Tibial nerve (tissue), 4 donors: ENCODE measurements around the gene ARHGAP15. TPM values are rescaled to one million over a fixed set of nuclear protein-coding genes. Genes with fewer than 3 reads are reported as not detected.
A peak's percentile ranks its signal among the peaks of the same experiment; 100 is the strongest.

ENCODE experiments used
- DNase-seq, 2 donors: peaks; one replicate each; pipeline ENCODE4 v3.0.0-alpha.2; 2019; ENCODE audit warnings: low spot score in 2 of 2
- H3K27ac ChIP-seq, 4 donors: fragments of 200-600 bp; sonication (generic) in 3 of 4; one replicate each; pipeline ENCODE4 v1.5.1; 2017 to 2019; ENCODE audit warnings: mild to moderate bottlenecking in 1 of 4
- H3K27me3 ChIP-seq, 2 donors: fragments of 200-600 bp; sonication (generic) in 1 of 2; one replicate each; pipeline versions ENCODE4 v1.5.1 to v1.6.0; 2017 to 2019
- H3K36me3 ChIP-seq, 3 donors: fragments of 200-600 bp; sonication (generic); one replicate each; pipeline ENCODE4 v1.5.1; 2018 to 2019
- H3K4me1 ChIP-seq, 4 donors: fragments of 200-600 bp; sonication (generic) in 3 of 4; one replicate each; pipeline ENCODE4 v1.5.1; 2017 to 2019
- H3K4me3 ChIP-seq, 4 donors: fragments of 200-600 bp; sonication (generic) in 3 of 4; one replicate each; pipeline ENCODE4 v1.5.1; 2017 to 2019; ENCODE audit warnings: mild to moderate bottlenecking in 1 of 4, moderate library complexity in 1 of 4
- H3K9me3 ChIP-seq, 4 donors: fragments of 200-600 bp; sonication (generic) in 3 of 4; one replicate each; pipeline ENCODE4 v1.5.1; 2017 to 2019
- EP300 ChIP-seq, 2 donors: sonication (generic); formaldehyde crosslinking; IDR thresholded peaks; one replicate each; pipeline ENCODE4 v1.6.1; 2017; ENCODE audit warnings: antibody characterized with exemption in 2 of 2, mild to moderate bottlenecking in 1 of 2
- POLR2A ChIP-seq, 2 donors: fragments of 450-650 bp; IDR thresholded peaks; one replicate each; pipeline ENCODE4 v1.6.1; 2017; ENCODE audit warnings: antibody characterized with exemption in 2 of 2, mild to moderate bottlenecking in 2 of 2, moderate library complexity in 2 of 2
- WGBS, 2 donors: methylation state at CpG; one replicate each; pipeline ENCODE4 v1.1.5; 2018; 5-methylcytosine and 5-hydroxymethylcytosine counted together
- total RNA-seq, 4 donors: library from RNA; depleted of rRNA; stranded (reverse); fragments of >200 nt; gene quantifications; one replicate each; pipeline ENCODE4 v1.1.0, GENCODE V29; 2016
- TF ChIP-seq, protein P1 (sequence below), 5 experiments: fragments of 200-600 bp in 3 of 5; fragments of 450-650 bp in 2 of 5; sonication (generic) in 3 of 5; IDR thresholded peaks; one replicate each; pipeline ENCODE4 v1.5.1; 2016 to 2019; ENCODE audit warnings: antibody characterized with exemption in 5 of 5, mild to moderate bottlenecking in 3 of 5, moderate library complexity in 2 of 5

ARHGAP15 gene
- total RNA-seq, 4 donors from 2014 or later, result 22.6 to 47.4 (median 35.9) TPM

- no peak for DNase-seq
- no peak overlapping the region for H3K4me3 ChIP-seq
- H3K27ac ChIP-seq, result peak overlapping the region; percentile 2 to 90 (median 41)
- peaks cover 0 to 73% (median 24%) of the 10 kb centered on the region in 4 donors for H3K4me1 ChIP-seq
- H3K9me3 ChIP-seq, result no peaks in the 10 kb centered on the region
- H3K36me3 ChIP-seq, result no peaks in the 10 kb centered on the region
- WGBS, 2 donors, result 52 to 66% methylated on average over 2 of the region's 2 CpGs
- H3K27me3 ChIP-seq, result no peaks in the 10 kb centered on the region
- TF ChIP-seq POLR2A (IDR thresholded peaks at IDR 0.05) (no peak), EP300 (IDR thresholded peaks at IDR 0.05) (no peak)
- TF ChIP-seq, protein P1, sequence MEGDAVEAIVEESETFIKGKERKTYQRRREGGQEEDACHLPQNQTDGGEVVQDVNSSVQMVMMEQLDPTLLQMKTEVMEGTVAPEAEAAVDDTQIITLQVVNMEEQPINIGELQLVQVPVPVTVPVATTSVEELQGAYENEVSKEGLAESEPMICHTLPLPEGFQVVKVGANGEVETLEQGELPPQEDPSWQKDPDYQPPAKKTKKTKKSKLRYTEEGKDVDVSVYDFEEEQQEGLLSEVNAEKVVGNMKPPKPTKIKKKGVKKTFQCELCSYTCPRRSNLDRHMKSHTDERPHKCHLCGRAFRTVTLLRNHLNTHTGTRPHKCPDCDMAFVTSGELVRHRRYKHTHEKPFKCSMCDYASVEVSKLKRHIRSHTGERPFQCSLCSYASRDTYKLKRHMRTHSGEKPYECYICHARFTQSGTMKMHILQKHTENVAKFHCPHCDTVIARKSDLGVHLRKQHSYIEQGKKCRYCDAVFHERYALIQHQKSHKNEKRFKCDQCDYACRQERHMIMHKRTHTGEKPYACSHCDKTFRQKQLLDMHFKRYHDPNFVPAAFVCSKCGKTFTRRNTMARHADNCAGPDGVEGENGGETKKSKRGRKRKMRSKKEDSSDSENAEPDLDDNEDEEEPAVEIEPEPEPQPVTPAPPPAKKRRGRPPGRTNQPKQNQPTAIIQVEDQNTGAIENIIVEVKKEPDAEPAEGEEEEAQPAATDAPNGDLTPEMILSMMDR (IDR thresholded peaks at IDR 0.05), result no peak
These were observed 347.3 kb downstream of the ARHGAP15 start for GRCh38 chr2:143476336-143477087.

DNA sequence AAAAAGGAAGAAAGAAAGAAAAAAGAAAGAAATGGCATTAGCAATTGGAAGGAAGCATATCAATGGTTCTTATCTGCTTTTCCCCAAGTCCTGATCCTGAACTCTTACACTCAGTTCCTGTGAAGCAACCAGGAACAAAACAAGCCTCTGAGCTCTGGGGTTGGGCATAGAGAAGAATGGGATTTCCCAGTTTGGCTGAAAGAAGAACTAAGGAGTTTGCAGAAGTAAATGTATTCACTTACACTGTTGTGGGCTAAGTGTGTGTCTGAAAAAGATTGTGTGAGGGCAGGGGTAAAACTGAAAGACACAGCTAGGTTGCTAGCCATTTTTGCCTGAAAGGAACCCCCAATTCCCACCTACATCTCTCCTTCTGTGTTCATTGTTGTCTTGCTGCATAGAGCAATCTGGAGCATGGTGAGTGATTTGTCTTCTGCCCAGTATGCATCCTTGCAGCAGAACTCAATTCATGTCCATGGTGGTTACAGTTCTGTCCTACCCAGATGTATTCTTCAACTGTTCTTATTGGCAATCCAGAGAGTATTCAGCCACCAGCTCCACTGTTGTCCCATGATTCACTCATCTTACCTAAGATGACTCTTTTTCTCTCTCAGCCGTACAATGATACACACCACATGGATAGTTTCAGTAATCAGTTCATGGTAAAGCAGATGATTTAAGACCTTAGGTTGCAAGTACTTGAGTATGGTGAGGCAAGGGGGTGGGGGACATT lies 348.7 kb downstream of the ARHGAP15 start:
- WGBS, 2 donors, result 94 to 100% methylated on average over 1 of the region's 1 CpG
- Histone ChIP-seq H3K27me3 (no peaks in the 10 kb centered on the region), H3K27ac (peak overlapping the region; percentile 5 to 90 (median 43)), H3K4me3 (no peak overlapping the region), H3K36me3 (no peaks in the 10 kb centered on the region), H3K9me3 (no peaks in the 10 kb centered on the region), H3K4me1 (peaks cover 0 to 74% (median 29%) of the 10 kb centered on the region in 4 donors)
- TF ChIP-seq POLR2A (IDR thresholded peaks at IDR 0.05) (no peak), EP300 (IDR thresholded peaks at IDR 0.05) (no peak)
- TF ChIP-seq, protein P1 (IDR thresholded peaks at IDR 0.05), result no peak
- no peak for DNase-seq

GRCh38 chr2:143480086-143480485 lies 350.9 kb downstream of the ARHGAP15 start:
- DNase-seq, result no peak
- Histone ChIP-seq H3K4me1 (peaks cover 0 to 61% (median 20%) of the 10 kb centered on the region in 4 donors), H3K27me3 (no peaks in the 10 kb centered on the region), H3K36me3 (no peaks in the 10 kb centered on the region), H3K9me3 (no peaks in the 10 kb centered on the region), H3K4me3 (no peak overlapping the region), H3K27ac (peak overlapping the region; percentile 66 to 90 (median 78))
- WGBS, 2 donors, result 54 to 60% methylated on average over 2 of the region's 2 CpGs
- TF ChIP-seq, protein P1 (IDR thresholded peaks at IDR 0.05), result no peak
- TF ChIP-seq POLR2A (IDR thresholded peaks at IDR 0.05), result no peak
- no peak for TF ChIP-seq EP300 (IDR thresholded peaks at IDR 0.05)

DNA sequence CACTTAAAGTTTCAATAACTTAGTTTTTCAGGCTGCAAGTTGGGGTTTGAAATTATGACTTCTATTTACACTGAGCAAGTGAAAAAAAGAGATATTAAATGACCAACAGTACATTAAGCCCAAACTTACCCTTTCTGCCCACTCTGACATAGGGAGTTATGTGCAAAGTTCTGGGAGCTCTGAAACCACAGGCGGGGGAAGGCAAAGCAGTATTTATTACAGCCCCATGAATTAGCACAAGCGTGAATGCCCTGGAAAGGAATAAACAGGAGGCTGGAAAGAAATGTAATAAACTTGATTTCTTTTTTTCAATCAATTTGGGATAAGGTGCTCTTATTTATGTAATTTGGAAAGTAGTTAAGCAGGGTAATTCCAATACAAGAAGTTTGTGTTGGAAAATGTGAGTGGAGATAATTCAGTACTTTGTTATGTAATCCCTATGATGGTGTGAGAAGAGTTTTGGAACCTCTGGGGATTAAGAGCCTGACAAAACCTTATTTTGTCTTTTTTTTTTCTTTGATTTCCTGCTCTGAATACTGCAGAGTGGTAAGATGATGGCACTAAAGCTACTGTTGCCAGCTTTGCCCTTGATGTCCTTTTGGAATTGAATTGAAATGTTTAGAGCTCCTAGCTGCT lies 351.5 kb downstream of the ARHGAP15 start:
- Histone ChIP-seq H3K27ac (peak overlapping the region; percentile 66 to 90 (median 78)), H3K27me3 (no peaks in the 10 kb centered on the region), H3K4me3 (no peak overlapping the region), H3K4me1 (peaks cover 0 to 55% (median 19%) of the 10 kb centered on the region in 4 donors), H3K36me3 (no peaks in the 10 kb centered on the region), H3K9me3 (no peaks in the 10 kb centered on the region)
- TF ChIP-seq, protein P1 (IDR thresholded peaks at IDR 0.05), result no peak
- TF ChIP-seq POLR2A (IDR thresholded peaks at IDR 0.05) (no peak), EP300 (IDR thresholded peaks at IDR 0.05) (no peak)
- 22 to 41% methylated on average over 2 of the region's 2 CpGs for WGBS, 2 donors
- DNase-seq, result no peak
